NK-92 treated with Interleukin-12 subunit alpha and Interleukin-12 subunit beta, amount 100 ng/mL, for 24 hours (cell line): Measurements from ENCODE around the gene C1orf167.

Experiments
- DNase-seq: peaks from one replicate; lab custom pipeline; 2025; lab: John Stamatoyannopoulos, UW

The C1orf167 gene

GRCh38 chr1:11835441-11836225 is 73.6 kb downstream of the C1orf167 start:
- no peak for DNase-seq

- DNase-seq = no peak
These were observed 75.2 kb downstream of the C1orf167 start for GRCh38 chr1:11836955-11837766.

GRCh38 chr1:11837767-11838348 is 75.9 kb downstream of the C1orf167 start:
- no peak for DNase-seq

GRCh38 chr1:11838349-11839272 is 76.6 kb downstream of the C1orf167 start:
- DNase-seq = peak; percentile 32
